ENCODE data around the gene SPAST.
A peak's percentile ranks its signal among the peaks of the same experiment; 100 is the strongest.
"Not testable (repeated sequence)": the region's sequence is repeated elsewhere in the genome, so short reads cannot be mapped to it uniquely, and the experiment has no call there.

SPAST gene

GRCh38 chr2:32129086-32129485 is 65.7 kb downstream of the SPAST start:
- DNase-seq: no peak

GRCh38 chr2:32135409-32135808 is 72.1 kb downstream of the SPAST start:
- peak; percentile 4 for DNase-seq

GRCh38 chr2:32136097-32136496 is 72.7 kb downstream of the SPAST start:
- no peak for DNase-seq

- not testable (repeated sequence) for DNase-seq
Measured at GRCh38 chr2:32151544-32151943, 88.2 kb downstream of the SPAST start.

- no peak for DNase-seq
Measured at GRCh38 chr2:32159678-32160077, 96.3 kb downstream of the SPAST start.

GRCh38 chr2:32161296-32161695 is 97.9 kb downstream of the SPAST start:
- DNase-seq: no peak

- not testable (repeated sequence) for DNase-seq
Measured at GRCh38 chr2:32164254-32164653, 100.9 kb downstream of the SPAST start.

GRCh38 chr2:32165027-32165347 is 101.6 kb downstream of the SPAST start:
- DNase-seq: peak; percentile 12

GRCh38 chr2:32166115-32166574 is 102.8 kb downstream of the SPAST start:
- no peak for DNase-seq

- no peak for DNase-seq
Measured at GRCh38 chr2:32168513-32168912, 105.2 kb downstream of the SPAST start.

- DNase-seq: no peak
Measured at GRCh38 chr2:32172870-32173269, 109.5 kb downstream of the SPAST start.

GRCh38 chr2:32182667-32183066 is 119.3 kb downstream of the SPAST start:
- DNase-seq: no peak

GRCh38 chr2:32189011-32189410 is 125.7 kb downstream of the SPAST start:
- DNase-seq: no peak

- no peak for DNase-seq
Measured at GRCh38 chr2:32192418-32192817, 129.1 kb downstream of the SPAST start.

- DNase-seq: no peak
Measured at GRCh38 chr2:32200814-32201213, 137.5 kb downstream of the SPAST start.

- DNase-seq: not testable (repeated sequence)
Measured at GRCh38 chr2:32203428-32203827, 140.1 kb downstream of the SPAST start.
